ENCODE data around the gene FSCN2. TPM values are rescaled to one million over a fixed set of nuclear protein-coding genes. Genes with fewer than 3 reads are reported as not detected.

FSCN2 gene
- total RNA-seq, 1 experiment from 2014 or later, result 1.6 TPM

DNA sequence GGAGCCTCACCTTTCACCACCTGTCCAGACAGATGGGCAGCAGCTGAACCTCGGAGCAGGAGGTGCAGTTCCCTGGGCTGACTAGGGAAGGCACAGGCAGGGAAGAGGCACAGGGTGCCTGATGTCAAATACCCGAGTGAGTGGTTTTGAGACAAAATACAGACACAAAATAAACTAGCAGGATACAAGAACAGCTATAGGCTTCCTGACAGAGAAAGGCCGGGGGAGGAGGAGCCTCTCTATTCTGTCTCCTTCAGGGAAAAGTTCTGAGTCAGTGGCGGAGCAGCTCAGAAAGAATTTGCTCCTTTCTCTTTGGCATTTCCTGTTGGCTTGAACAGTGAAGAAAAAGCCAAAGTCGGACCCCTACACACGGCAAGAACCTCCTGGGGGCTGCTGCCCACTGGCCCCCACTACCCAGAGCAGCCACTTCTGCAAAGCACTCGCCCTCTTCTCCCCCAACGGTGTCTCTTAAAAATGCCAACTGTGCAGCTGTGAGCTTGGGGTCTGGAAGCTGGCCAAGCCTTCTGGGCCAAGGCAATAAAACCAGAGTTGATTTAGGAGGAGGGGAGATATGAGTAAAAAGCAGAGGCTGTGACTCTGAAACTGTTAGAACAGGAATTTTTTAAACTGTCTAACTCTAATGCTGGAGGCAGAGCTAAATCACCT, 38.4 kb downstream of the FSCN2 start:
- Histone ChIP-seq H4K91ac (ENCODE audit: insufficient read length, low read depth, low read length) (no peak overlapping the region), H2AK5ac (ENCODE audit: insufficient read length, low read length) (no peak overlapping the region), H2BK15ac (ENCODE audit: low read depth, low read length) (no peak overlapping the region), H3K23me2 (ENCODE audit: insufficient read length, low read depth, low read length, poor library complexity, severe bottlenecking) (no peaks in the 10 kb centered on the region), H3K56ac (ENCODE audit: insufficient read length, low read depth, low read length) (no peak overlapping the region), H3K9ac (ENCODE audit: extremely low read depth, insufficient read length, low read length) (no peak overlapping the region), H3K79me2 (ENCODE audit: insufficient read depth, low read length) (no peaks in the 10 kb centered on the region), H4K5ac (ENCODE audit: insufficient read length, low read depth, low read length) (no peak overlapping the region), H3K23ac (ENCODE audit: insufficient read length, low read depth, low read length) (no peak overlapping the region), H4K8ac (replicated peaks; ENCODE audit: insufficient read length, low read depth, low read length) (no peak overlapping the region), H3K14ac (ENCODE audit: insufficient read depth, low read length) (no peak overlapping the region), H2BK5ac (ENCODE audit: insufficient read length, low read length) (no peak overlapping the region), H3K4ac (ENCODE audit: low read depth, low read length) (no peak overlapping the region), H2AFZ (ENCODE audit: low read length) (no peak overlapping the region), H3T11ph (ENCODE audit: low read length) (no peak overlapping the region), H2BK12ac (ENCODE audit: insufficient read length, low read depth, low read length) (no peak overlapping the region), H4K20me1 (ENCODE audit: control insufficient read depth, insufficient read depth, insufficient read length) (no peaks in the 10 kb centered on the region), H2BK20ac (ENCODE audit: low read depth, low read length, poor library complexity, severe bottlenecking) (no peak overlapping the region), H3K27me3 (ENCODE audit: insufficient read depth, low read length) (no peaks in the 10 kb centered on the region), H3K4me1 (ENCODE audit: insufficient read depth, low read length) (no peaks in the 10 kb centered on the region), H3K18ac (ENCODE audit: insufficient read length, low read depth, low read length) (no peak overlapping the region), H2BK120ac (ENCODE audit: low read depth, low read length, poor library complexity, severe bottlenecking) (no peak overlapping the region), H3K79me1 (ENCODE audit: insufficient read depth, low read depth, low read length, poor library complexity, severe bottlenecking) (no peaks in the 10 kb centered on the region), H3K4me2 (ENCODE audit: insufficient read depth, insufficient read length, low read length) (no peak overlapping the region), H3K9me3 (ENCODE audit: control insufficient read depth, low read depth, low read length) (no peaks in the 10 kb centered on the region), H3K27ac (ENCODE audit: insufficient read length, low read depth, low read length) (no peak overlapping the region)
- DNase-seq, result no peak
- peaks cover 38 to 91% (median 81%) of the 10 kb centered on the region in 3 experiments; a peak in 6 of 7 replicates for H3K36me3 Mint-ChIP-seq (ENCODE audit: insufficient read depth in 1 of 3, low read depth in 3 of 3)
- H3K27me3 Mint-ChIP-seq (ENCODE audit: low read depth), result no peaks in the 10 kb centered on the region
- TF ChIP-seq, protein P1, sequence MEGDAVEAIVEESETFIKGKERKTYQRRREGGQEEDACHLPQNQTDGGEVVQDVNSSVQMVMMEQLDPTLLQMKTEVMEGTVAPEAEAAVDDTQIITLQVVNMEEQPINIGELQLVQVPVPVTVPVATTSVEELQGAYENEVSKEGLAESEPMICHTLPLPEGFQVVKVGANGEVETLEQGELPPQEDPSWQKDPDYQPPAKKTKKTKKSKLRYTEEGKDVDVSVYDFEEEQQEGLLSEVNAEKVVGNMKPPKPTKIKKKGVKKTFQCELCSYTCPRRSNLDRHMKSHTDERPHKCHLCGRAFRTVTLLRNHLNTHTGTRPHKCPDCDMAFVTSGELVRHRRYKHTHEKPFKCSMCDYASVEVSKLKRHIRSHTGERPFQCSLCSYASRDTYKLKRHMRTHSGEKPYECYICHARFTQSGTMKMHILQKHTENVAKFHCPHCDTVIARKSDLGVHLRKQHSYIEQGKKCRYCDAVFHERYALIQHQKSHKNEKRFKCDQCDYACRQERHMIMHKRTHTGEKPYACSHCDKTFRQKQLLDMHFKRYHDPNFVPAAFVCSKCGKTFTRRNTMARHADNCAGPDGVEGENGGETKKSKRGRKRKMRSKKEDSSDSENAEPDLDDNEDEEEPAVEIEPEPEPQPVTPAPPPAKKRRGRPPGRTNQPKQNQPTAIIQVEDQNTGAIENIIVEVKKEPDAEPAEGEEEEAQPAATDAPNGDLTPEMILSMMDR (conservative IDR thresholded peaks at IDR 0.05), result no peak
- no peak overlapping the region for H3K27ac Mint-ChIP-seq
- no CpG with 5 or more reads among the region's 8 CpGs for WGBS (ENCODE audit: extremely low coverage, insufficient read length, low lambda C conversion rate)
- H3K4me3 Mint-ChIP-seq, result no peak overlapping the region
- no peaks in the 10 kb centered on the region for H3K4me1 Mint-ChIP-seq
- H3K9me3 Mint-ChIP-seq, result no peaks in the 10 kb centered on the region
